Upper lobe of right lung (tissue), 1 donor: Measurements from ENCODE around the gene PLD5. TPM values are rescaled to one million over a fixed set of nuclear protein-coding genes. Genes with fewer than 3 reads are reported as not detected.

Source experiments
- ATAC-seq: fragments of 200-7000 bp; cut with Tn5 transposase; one replicate; pipeline ENCODE4 v1.9.1; 2020; ENCODE audit warnings: mild to moderate bottlenecking, moderate library complexity
- DNase-seq: peaks from one replicate; pipeline ENCODE4 v3.0.0-alpha.2; 2020
- H3K27ac ChIP-seq: fragments of 200-600 bp; one replicate; pipeline ENCODE4 v1.8.0; 2022
- H3K27me3 ChIP-seq: fragments of 200-600 bp; one replicate; pipeline ENCODE4 v1.8.0; 2022; ENCODE audit warnings: mild to moderate bottlenecking
- H3K36me3 ChIP-seq: fragments of 200-600 bp; one replicate; pipeline ENCODE4 v1.8.0; 2022
- H3K4me1 ChIP-seq: fragments of 200-600 bp; one replicate; pipeline ENCODE4 v1.8.0; 2022
- H3K4me3 ChIP-seq: fragments of 200-600 bp; one replicate; pipeline ENCODE4 v1.8.0; 2022; ENCODE audit warnings: mild to moderate bottlenecking
- H3K9me3 ChIP-seq: fragments of 200-600 bp; one replicate; pipeline ENCODE4 v1.8.0; 2022
- intact Hi-C: fragments of 100-400 bp; cut with DNase I; formaldehyde crosslinking; loops from one replicate; pipeline ENCODE4 v1.11.0; 2022
- total RNA-seq: library from RNA; stranded (reverse); fragmentation: NEBNext Ultra II Directional; extraction: Animal tissue kit (Norgen Biotek cat#: 25700); gene quantifications from one replicate; pipeline ENCODE4 v1.2.1, GENCODE V29; 2021
- TF ChIP-seq, protein P1 (sequence below): fragments of 200-600 bp; IDR thresholded peaks from one replicate; pipeline ENCODE4 v1.8.0; 2022; ENCODE audit warnings: antibody characterized with exemption
- donor health status: DM: no; HTN: yes; CAD: no; lungs with severe emphysema.

Gene PLD5
- total RNA-seq, 1 donor from 2014 or later: 0.87 TPM

- DNase-seq (no peak), ATAC-seq (no peak)
- Histone ChIP-seq H3K4me3 (no peak overlapping the region), H3K9me3 (no peaks in the 10 kb centered on the region), H3K36me3 (no peaks in the 10 kb centered on the region), H3K27ac (no peak overlapping the region), H3K27me3 (no peaks in the 10 kb centered on the region), H3K4me1 (no peaks in the 10 kb centered on the region)
- TF ChIP-seq, protein P1, sequence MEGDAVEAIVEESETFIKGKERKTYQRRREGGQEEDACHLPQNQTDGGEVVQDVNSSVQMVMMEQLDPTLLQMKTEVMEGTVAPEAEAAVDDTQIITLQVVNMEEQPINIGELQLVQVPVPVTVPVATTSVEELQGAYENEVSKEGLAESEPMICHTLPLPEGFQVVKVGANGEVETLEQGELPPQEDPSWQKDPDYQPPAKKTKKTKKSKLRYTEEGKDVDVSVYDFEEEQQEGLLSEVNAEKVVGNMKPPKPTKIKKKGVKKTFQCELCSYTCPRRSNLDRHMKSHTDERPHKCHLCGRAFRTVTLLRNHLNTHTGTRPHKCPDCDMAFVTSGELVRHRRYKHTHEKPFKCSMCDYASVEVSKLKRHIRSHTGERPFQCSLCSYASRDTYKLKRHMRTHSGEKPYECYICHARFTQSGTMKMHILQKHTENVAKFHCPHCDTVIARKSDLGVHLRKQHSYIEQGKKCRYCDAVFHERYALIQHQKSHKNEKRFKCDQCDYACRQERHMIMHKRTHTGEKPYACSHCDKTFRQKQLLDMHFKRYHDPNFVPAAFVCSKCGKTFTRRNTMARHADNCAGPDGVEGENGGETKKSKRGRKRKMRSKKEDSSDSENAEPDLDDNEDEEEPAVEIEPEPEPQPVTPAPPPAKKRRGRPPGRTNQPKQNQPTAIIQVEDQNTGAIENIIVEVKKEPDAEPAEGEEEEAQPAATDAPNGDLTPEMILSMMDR: no peak
- intact Hi-C loops: no loop called here
Measured at GRCh38 chr1:242542271-242542670, 17.8 kb upstream of the PLD5 start.

DNA sequence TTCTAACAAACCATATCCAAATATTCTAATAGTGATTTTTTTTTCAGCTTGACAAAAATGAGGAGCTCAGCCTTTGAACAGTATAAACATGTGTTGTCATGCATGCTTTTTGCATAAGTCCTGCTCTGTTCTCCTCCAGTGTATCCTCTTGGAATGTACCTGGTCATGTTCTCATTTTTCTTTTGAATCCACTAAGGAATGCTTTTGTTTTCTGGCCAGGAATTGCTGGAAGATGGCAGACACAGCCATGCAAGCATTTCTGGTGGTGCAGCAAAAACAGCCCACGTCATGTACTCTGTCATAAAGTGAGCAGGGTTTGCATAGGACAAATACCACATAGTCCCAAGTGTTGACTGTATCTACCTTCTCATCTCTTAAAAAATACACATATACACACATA, 11.5 kb upstream of the PLD5 start:
- intact Hi-C loops: no loop called here
- TF ChIP-seq, protein P1: no peak
- Histone ChIP-seq H3K4me3 (no peak overlapping the region), H3K27ac (no peak overlapping the region), H3K36me3 (no peaks in the 10 kb centered on the region), H3K27me3 (no peaks in the 10 kb centered on the region), H3K4me1 (no peaks in the 10 kb centered on the region), H3K9me3 (no peaks in the 10 kb centered on the region)
- DNase-seq (no peak), ATAC-seq (no peak)

DNA sequence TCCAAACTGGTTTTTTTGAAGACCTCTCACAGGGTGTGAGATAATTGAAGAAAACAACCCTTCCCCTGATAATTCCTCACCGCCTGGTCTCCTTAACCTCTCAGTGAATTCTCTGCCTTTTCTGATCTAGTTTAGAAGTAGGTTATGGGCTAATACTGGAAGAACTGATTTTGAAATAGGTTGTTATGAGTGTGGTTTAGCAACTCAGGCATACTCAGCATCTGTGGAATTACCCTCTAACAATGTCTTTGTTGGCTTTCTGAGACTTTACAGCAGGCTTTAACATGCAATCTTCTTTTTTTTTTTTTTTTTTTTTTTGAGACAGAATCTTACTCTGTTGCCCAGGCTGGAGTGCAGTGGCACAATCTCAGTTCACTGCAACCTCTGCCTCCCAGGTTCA, 10.3 kb upstream of the PLD5 start:
- Histone ChIP-seq H3K27me3 (no peaks in the 10 kb centered on the region), H3K4me1 (no peaks in the 10 kb centered on the region), H3K36me3 (no peaks in the 10 kb centered on the region), H3K9me3 (no peaks in the 10 kb centered on the region), H3K27ac (no peak overlapping the region), H3K4me3 (no peak overlapping the region)
- intact Hi-C loops: no loop called here
- ATAC-seq (no peak), DNase-seq (no peak)
- TF ChIP-seq, protein P1: no peak

GRCh38 chr1:242530761-242531160, 6.3 kb upstream of the PLD5 start:
- TF ChIP-seq, protein P1: no peak
- Histone ChIP-seq H3K4me3 (no peak overlapping the region), H3K36me3 (no peaks in the 10 kb centered on the region), H3K9me3 (no peaks in the 10 kb centered on the region), H3K27me3 (peaks cover 14% of the 10 kb centered on the region), H3K4me1 (no peaks in the 10 kb centered on the region), H3K27ac (no peak overlapping the region)
- DNase-seq (no peak), ATAC-seq (no peak)
- intact Hi-C loops: no loop called here

DNA sequence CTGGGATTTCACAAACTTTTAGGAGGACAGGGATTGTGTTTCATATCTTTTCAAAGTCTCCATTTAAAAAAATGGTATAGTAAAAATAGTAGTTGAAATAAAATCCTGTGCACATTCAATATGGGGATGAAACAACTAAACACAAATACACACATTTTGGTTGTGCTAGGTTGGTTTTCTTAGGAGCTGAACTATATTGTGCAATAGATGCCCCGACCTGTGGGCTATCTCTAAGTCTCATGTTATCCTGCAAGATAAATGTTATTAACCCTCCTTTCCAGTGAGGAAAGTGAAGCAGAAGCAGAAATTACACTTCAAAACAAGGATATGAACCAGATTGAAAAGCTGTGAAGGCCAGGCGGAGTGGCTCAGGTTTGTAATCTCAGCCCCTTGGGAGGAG, 1.3 kb upstream of the PLD5 start:
- peaks cover 10% of the 10 kb centered on the region for H3K4me1 ChIP-seq
- H3K4me3 ChIP-seq: no peak overlapping the region
- no peak for DNase-seq
- TF ChIP-seq, protein P1: no peak
- H3K9me3 ChIP-seq: no peaks in the 10 kb centered on the region
- peaks cover 47% of the 10 kb centered on the region for H3K27me3 ChIP-seq
- H3K36me3 ChIP-seq: no peaks in the 10 kb centered on the region
- no peak overlapping the region for H3K27ac ChIP-seq
- intact Hi-C loops: no loop called here
- no peak for ATAC-seq

GRCh38 chr1:242525360-242525722, 844 bp upstream of the PLD5 start:
- intact Hi-C loops: no loop called here
- H3K27me3 ChIP-seq: peaks cover 47% of the 10 kb centered on the region
- no peaks in the 10 kb centered on the region for H3K36me3 ChIP-seq
- no peaks in the 10 kb centered on the region for H3K9me3 ChIP-seq
- H3K4me3 ChIP-seq: peak overlapping the region; percentile 32
- DNase-seq (no peak), ATAC-seq (no peak)
- peaks cover 10% of the 10 kb centered on the region for H3K4me1 ChIP-seq
- TF ChIP-seq, protein P1: no peak
- H3K27ac ChIP-seq: no peak overlapping the region
